NCI-H460 (cell line): Measurements from ENCODE around the gene PIEZO2. TPM values are rescaled to one million over a fixed set of nuclear protein-coding genes. Genes with fewer than 3 reads are reported as not detected.
A peak's percentile ranks its signal among the peaks of the same experiment; 100 is the strongest.

ENCODE experiments used
- DNase-seq: peaks from one replicate; pipeline ENCODE4 v3.0.0-alpha.2; 2016; ENCODE audit warnings: low read depth; ENCODE audit errors: extremely low read depth
- total RNA-seq: library from RNA; depleted of rRNA; stranded (reverse); fragments of >200 nt; shearing (Covaris generic); gene quantifications from 2 replicates; pipeline ENCODE4 v1.2.3, GENCODE V29; 2014

Gene PIEZO2
- total RNA-seq, 1 experiment from 2014 or later, result not detected

DNA sequence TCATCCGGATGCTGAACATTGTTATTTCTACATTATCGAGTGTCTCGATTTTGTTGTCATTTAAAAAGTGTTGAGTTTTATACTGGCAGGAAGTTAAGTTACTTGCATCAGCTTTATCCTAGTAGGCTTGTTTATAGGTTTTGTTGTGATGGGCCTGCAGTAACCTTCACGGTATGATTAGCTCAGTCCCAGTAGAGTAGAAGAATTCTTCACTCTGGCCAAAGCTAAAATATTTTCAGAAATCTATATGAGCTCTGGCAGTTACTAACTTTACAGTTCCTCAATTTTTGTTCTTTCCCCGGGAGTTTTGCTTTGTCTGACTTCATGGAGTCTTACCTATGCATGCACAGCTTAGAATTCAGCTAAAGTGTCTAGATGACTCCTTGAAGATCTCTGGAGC is 328.7 kb downstream of the PIEZO2 start:
- DNase-seq, result no peak

DNA sequence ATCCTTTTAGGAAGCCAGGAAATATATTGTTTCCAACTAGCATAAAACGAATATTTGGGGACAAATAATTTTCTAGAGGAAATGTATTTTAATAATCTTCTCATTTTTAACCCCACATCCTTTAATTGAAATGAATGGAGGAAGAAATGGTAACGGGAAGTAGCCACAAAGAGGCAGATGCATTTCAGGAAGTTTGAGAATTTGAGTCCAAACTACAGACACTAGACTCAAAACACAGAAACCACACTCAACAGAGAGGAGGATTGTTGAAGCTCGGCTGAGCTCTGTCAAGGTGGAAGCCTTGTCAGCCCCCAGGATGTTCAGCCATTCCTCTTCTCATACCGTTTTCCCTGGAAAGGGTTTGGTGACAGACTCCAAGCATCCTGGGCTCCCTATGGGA is 335.0 kb downstream of the PIEZO2 start:
- DNase-seq, result no peak

DNA sequence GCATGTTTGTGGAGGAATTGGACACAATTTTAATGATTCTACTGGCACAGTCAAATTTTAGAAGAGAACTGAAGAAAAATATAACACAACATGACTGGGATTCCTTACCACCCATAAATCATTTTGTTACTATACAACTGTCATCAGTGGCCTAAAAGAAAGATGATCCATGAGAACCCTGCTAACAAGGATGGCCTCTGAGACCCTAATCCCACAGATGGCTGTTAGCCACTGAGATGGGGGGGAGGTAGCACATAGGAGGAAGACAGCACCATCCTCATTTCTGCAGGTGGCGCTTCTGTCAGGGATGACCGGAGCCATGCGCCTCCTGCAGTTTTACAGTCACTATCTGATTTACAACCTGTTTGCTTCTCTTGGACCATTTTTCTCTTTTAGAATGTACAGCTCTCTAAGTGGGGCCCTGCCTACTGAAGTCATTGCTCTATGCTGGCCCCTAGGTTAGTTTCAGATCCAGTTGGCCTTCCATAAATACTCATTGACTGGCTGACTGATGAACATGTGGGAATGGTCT is 343.7 kb downstream of the PIEZO2 start:
- DNase-seq, result no peak

DNA sequence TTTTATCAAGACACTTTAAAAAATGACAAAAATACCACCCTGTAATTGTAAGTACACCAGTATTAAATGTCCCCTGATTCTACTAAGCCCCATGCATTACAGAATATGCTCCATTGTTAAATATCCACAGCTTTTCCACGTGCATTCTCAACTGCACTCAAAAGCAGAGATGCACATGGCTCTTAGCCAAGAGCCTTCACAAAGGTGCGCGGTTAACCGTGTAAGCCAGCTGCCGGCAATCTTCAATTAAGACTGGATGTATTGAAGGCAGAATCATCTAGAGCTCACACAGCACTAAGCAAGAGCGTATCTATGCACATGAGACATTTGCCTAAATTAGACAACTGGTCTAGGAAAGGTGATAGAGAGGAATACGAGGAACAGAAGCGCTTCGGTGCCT is 345.2 kb downstream of the PIEZO2 start:
- DNase-seq, result no peak

DNA sequence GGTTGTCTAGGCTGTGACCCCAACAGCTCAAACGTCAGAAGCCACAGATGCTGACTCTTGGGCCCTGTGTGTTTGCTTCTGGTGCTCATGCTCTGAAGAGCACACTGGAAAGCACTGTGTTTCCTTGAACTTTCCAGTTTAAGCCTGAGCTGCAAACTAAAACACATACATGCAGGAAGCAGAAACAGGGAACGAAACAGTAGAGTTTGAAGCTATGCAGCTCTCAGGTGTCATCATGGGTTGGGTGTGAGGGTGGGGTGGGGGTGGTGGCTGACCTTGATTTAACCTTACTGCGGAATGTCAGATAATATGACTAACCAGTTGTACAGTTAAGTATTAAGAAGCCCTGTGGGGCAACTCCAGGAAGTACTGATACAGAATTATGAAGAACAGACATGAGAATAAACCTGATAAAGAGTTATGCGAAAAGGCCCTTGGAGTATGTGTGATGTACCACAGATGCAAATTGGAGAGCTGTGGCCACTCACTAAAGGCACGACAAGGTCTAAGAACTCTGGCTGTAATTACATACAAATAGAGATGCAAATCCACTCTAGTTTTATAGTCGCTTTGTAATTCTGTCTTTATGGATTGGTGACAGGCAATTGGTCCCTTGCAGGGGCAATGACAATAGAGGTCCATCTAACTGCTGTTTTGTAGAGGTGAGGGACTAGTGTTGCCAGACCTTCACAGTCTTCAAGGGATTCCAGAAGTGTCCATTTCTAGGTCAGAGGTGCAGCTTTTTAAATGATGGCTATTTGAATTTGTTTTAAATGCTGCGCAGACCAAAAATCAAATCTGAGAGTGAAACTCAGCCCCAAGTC is 350.4 kb downstream of the PIEZO2 start:
- DNase-seq, result no peak

DNA sequence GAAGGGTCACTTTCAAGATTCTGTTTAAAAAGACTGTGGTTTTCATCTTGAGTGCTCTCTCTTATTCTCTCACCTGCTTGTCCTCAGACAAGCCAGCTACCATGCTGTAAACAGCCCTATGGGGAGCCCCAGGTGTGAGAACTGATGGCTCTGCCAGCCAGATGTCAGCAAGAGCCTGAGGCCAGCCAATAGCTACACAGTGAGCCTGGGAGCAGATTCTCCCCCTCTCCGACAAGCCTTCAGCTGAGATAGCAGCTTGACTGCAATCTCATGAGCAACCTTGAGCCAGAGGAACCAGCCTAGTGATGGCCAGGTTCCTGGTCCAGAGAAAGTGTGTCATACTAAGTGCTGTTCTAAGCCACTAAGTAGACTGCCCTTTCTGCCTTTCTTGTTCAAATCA is 351.5 kb downstream of the PIEZO2 start:
- no peak for DNase-seq

DNA sequence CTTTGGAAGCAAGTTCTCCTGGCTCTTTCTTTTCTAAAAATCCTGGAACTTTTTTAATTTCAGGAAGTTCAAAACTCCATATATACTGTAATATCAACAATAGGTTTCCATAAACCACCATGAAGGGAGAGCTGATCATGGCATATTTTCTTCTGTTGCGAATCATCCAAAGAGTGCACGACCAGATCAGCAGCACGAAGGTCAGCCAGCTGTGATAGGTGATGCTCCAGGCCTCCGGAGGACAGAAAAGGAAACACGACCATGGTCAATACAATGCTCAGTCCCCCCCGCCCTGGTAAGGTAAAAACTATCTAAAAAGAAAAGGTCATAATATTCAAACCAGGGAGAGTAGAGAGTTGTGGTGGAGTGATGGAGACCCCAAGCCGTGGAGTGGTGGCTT is 354.6 kb downstream of the PIEZO2 start:
- no peak for DNase-seq

DNA sequence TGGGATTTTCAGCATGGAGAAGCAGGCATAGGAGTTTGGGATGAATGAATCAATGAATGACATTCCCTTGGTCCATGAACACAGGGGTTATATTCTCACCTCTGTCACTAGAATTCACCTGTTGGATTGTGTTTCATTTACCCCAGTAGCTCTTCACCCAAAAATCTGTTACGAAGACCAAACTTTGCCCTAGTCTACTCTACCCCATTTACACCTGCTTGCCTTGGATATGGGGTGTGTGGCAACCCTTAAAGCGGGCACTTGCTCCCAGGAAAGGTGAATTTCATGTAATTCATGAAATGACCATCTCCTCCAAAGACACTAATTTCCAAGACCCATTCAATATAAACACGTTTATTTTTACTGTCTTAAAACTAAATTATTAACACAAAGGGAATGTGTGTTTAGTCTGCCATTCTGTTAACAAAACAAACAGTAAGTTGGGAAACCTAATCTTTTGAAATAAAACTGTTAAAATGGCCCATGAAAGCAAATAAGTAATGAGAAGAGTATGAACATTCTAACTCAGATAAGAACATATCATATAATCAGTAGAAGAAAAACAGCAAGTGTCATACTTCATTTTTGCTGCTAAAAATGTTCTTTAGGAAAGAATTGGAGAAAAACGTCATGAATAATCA is 355.5 kb downstream of the PIEZO2 start:
- DNase-seq, result no peak

DNA sequence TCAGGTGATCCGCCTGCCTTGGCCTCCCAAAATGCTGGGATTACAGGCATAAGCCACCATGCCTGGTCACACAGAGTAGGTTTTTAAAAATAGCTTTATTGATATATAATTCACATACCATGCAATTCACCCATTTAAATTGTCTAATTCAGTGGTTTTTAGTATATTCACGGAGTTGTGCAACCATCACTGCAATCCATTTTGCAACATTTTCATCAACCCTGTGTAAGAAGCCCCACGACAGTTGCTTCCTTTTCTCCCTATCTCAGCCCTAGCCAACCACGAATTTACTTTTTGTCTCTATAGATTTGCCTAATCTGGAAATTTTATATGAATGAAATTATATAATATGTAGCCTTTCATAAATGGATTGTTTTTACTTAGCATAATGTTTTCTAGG is 357.2 kb downstream of the PIEZO2 start:
- DNase-seq, result no peak

DNA sequence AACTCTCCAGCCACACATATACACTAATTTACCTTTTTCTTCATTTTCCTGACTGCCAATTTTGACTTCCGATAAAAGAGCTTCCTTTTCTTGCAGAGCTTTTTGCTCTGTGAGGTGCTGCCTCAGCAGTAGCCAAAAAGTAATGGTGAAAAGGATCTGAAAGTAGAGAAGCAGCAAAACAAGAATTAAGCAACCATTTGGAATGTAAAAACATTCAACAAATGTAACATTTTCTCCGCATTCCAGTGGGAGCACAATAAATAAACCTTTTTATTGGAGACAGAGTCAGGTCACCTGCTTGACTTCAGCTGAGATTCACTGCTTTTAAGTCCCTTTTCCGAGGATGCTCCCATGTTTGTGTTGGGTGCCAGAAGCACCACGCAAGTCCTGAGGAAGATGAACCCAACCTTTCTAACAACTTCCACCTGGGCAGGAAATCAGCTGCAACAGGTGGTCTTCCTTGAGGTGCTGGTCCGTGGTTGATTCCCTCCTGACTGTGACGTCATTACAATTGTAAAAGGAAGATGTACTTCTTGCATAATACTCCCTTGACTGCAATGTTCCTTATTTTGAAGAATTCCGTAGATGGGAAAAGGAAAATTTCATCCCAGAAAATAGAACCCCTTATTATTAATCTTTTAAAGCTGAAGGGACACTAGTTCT is 358.1 kb downstream of the PIEZO2 start:
- DNase-seq, result no peak

DNA sequence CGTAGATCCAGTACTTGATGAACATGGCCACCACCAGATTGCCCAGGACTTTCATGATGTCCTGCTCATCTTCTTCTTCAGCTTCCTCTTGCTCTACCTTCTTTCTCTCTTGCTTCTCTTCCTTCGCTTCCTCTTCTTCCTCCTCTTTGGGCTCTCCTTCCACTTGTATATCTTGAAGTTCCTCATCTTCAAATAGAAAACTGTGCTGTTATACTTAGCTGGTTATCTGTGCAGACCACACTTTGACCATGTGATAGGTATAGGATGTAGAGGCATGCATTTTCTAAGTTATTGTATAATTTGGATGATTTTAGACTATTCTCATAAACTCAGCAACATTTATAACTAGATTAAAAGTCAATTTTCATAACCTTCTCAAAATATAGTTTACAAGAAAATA is 360.2 kb downstream of the PIEZO2 start:
- DNase-seq, result no peak

DNA sequence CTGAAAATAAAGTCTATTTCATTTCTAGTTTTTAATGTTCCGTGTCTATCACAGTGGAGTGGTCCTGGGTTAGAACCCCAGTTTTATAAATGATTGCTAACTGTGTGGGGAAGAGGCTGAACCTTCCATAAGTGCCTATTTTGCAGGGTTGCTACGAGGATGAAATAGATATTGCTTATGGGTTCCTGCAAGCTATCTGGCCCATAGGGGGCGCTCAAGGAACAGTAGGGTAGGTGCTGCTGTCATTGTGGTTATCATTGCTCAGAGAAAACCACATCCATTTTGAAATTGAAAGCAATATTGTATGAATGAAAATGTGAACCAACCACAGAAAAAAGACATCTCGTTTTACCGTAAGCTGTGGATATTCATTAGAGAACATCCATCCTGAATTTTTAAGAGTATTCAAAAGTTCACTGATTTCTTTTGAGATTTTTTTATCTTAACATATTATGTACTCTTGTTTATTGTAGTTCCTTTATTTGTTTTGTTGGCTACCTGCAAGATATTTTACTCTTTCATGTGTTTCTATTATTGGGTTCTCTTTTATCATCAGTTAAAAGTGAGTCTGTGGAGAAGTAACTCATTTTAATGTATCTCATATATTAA is 362.0 kb downstream of the PIEZO2 start:
- peak; percentile 64 for DNase-seq

DNA sequence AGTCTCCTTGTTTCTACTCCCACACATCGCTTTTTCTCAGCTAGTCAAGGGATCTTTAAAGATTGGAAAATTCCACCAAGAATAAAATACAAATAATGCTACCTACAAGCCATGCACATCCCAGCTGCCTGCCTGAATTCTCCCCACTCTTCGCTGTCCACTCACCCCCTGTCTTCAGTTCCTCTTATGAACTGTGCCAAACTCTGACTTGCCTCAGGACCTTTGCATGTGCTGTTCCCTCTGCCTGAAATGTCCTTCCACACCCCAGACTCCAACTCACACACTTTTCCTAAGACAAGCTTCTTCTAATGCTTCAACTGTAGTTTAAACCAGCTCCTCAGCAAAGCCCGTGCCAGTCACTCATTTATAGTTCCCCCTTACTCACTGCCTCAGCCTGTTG is 363.6 kb downstream of the PIEZO2 start:
- no peak for DNase-seq

DNA sequence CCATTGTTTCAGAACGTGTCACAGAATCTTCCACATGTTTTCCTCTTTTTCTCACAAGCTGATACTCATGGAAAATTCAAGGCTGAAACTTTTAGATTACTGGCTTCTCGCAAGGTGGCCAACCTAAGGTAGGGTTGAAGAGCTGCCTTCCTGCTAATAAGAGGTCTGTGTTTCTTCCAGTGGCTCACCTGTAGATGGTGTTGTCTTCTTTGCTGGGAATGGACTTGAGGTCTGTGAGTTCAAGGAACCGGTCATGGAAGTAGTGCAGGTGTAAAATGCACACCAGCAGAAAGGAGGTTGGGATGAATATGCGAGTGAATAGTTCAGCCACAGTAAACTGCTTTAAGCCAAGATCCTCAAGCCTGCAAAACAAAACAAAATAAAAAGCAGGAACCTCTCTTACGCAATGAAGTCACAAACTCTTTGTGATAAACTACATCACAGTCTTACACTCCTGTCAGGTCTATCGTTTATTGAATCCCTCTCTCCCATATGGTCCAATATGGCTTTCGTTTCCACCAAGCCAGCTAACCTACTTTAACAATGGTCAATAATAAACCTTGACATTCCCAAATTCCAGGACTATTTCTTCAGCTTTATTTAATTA is 364.7 kb downstream of the PIEZO2 start:
- no peak for DNase-seq

DNA sequence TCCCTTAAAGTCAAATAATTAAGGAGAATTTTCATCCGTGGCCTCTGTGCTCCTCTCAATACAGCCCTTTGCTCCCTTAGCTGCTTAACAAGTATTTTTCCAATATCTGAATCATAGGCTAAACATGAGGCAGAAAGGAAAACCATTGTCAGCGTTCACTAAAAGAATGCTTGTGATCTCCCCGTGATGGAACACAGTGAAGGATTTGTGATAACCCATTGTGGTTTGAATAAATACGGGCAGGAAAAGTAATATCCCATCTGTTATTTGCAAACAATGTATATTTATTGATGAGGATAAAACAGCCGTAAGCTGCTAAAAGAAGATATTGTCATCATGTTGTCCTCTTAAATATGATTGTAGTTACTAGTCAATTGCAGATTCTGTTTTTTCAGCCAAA is 365.4 kb downstream of the PIEZO2 start:
- no peak for DNase-seq

DNA sequence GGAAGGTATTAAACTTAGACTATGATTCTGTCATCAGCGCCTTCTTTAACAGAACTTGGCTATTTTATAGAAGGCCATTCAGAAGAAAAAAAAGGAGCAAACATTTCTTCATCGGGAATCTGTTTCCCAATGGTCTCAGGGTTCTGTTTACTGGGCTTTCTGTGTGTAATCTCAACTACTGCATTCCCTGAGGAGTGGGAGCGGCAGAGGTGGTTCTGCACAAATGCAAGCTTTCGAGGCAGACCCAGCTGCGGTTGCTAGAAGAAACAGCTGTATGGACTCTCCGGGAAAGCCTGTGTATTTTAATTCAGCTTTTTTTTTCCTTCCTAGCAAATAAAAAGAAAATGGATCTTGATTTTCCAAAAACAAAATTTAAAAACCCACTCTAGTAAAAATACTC is 372.9 kb downstream of the PIEZO2 start:
- DNase-seq, result no peak

DNA sequence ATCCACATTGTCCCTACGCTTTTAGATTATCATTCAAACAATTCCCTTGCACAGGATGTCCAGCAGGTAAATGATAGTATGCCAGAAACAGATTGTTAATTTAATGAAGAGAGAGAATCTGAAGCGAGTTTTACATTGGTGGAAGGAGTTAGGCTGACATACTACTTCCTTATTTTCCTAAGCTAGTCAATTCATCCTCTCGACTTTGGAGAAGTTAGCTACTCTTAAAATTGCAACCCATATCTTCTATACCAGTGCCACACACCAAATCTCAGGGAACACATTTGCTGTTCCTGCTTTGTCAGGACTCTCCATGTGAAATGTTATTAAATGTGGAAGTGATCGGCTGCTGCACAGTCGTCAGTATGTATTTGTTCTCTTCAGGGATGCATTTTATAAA is 374.3 kb downstream of the PIEZO2 start:
- no peak for DNase-seq

DNA sequence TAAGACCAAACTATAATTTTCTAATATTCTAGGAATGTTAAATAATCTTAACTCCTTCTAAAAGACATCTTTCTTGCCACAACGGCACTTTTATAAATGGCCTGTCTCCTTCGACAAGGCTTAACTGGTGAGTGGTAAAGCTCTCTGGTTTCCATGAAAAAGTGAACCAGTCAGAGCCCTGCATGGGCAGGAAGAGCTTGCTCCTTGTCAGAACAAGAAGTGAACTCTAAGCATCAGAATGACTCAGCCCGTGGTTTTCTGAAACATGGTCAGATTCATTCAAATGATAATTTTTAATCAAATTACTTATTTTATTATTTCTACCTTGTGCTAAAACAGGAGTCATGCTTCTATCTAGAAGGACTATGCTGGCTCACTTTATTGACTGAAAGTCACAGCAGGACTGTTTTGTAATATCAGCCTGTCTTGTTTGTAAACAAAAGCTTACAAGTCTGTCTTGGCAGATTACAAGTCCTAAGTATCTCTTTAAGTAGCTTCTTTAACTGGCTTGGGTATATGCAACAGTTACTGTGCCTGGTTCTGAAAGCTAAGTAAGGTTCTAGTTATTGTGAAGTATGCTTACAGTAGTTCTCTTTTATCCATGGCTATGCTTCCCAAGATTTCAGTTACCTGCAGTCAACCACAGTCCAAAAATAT is 378.2 kb downstream of the PIEZO2 start:
- no peak for DNase-seq

DNA sequence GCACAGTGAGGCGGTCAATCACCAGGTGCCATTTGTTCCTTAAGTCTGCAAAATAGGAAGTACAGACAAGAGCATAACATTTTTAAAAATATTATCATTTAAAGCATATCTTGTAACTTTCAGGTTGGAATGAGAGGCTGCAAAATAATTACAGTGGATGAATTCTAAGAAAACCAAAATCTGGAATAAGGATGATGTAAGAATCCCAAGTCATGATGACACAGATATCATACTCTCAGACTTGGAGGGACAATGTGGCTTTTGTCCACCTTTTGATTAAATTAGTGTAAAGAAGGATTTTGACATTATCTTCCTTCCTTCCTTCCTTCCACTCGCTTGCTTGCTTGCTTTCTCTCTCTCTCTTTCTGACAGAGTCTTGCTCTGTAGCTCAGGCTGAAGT is 379.1 kb downstream of the PIEZO2 start:
- DNase-seq, result no peak

DNA sequence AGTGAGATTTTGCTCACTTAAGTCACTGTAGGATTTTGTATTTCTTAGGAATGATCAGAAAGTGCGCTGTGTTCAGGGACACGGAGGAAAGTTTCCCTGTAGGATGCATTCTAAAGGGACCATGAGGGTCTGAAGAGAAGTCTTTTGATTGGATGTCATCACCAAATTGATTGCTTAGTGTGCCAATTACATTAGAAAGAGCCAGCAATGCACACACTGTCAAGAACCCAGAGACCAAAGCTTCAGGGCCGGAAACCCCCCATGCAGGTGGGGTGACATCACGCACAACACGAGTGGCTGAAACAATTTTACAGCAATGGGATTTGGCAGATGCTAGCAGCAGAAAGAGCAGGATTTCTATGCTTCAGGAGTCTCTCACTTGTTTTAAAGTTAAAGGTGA is 381.1 kb downstream of the PIEZO2 start:
- DNase-seq, result no peak
